ENCODE measurements around the gene WEE1.

The WEE1 gene

GRCh38 chr11:9577556-9577955 lies 4.1 kb downstream of the WEE1 start:
- no peak overlapping the region for H3K27ac ChIP-seq
- TF ChIP-seq ZFX (IDR thresholded peaks at IDR 0.05; ENCODE audit: borderline replicate concordance), result no peak
- TF ChIP-seq CTCF (IDR thresholded peaks at IDR 0.05), result no peak

- no peak overlapping the region for H3K27ac ChIP-seq
- TF ChIP-seq ZFX (IDR thresholded peaks at IDR 0.05; ENCODE audit: borderline replicate concordance), result no peak
- no peak for TF ChIP-seq CTCF (IDR thresholded peaks at IDR 0.05)
These were observed 7.4 kb downstream of the WEE1 start for GRCh38 chr11:9580894-9581293.

GRCh38 chr11:9581556-9582161 lies 8.2 kb downstream of the WEE1 start:
- H3K27ac ChIP-seq, result no peak overlapping the region
- TF ChIP-seq ZFX (IDR thresholded peaks at IDR 0.05; ENCODE audit: borderline replicate concordance) (no peak), CTCF (IDR thresholded peaks at IDR 0.05) (no peak)

GRCh38 chr11:9590717-9591116 lies 17.2 kb downstream of the WEE1 start:
- TF ChIP-seq CTCF (IDR thresholded peaks at IDR 0.05) (no peak), ZFX (IDR thresholded peaks at IDR 0.05; ENCODE audit: borderline replicate concordance) (no peak)
- H3K27ac ChIP-seq, result 0 out of 2 replicates have a peak overlapping the region, but pooled peaks have one; percentile 3

GRCh38 chr11:9594267-9595046 lies 21.0 kb downstream of the WEE1 start:
- no peak for TF ChIP-seq CTCF (IDR thresholded peaks at IDR 0.05)
- TF ChIP-seq ZFX (IDR thresholded peaks at IDR 0.05; ENCODE audit: borderline replicate concordance), result no peak
- H3K27ac ChIP-seq, result no peak overlapping the region

- H3K27ac ChIP-seq, result no peak overlapping the region
- TF ChIP-seq ZFX (IDR thresholded peaks at IDR 0.05; ENCODE audit: borderline replicate concordance) (no peak), CTCF (IDR thresholded peaks at IDR 0.05) (no peak)
These were observed 23.5 kb downstream of the WEE1 start for GRCh38 chr11:9596926-9597464.

GRCh38 chr11:9600166-9600565 lies 26.7 kb downstream of the WEE1 start:
- no peak overlapping the region for H3K27ac ChIP-seq

More at GRCh38 chr11:9600166-9600565, 26.7 kb downstream of the WEE1 start:
- TF ChIP-seq CTCF (IDR thresholded peaks at IDR 0.05) (no peak), ZFX (IDR thresholded peaks at IDR 0.05; ENCODE audit: borderline replicate concordance) (no peak)
